ENCODE results near the gene CDS2. TPM values are rescaled to one million over a fixed set of nuclear protein-coding genes. Genes with fewer than 3 reads are reported as not detected.

Gene CDS2
- total and polyA plus RNA-seq, 8 donors: 2.1 to 88.1 (median 14.7) TPM

DNA sequence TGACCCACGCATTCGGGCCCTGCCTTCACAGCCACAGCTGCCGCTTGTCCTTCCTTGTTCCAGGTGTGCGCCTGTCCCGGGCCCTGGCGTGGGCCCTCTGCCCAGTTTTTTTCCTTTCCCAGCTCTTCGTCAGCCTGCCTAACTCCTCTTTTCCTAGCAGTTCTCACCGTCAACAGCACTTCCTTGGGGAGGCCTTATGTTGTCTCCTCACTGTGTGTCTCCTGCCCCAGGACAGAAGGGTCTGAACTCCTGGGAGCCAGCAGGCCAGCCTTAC, 71.8 kb downstream of the CDS2 start:
- intact Hi-C loops (cut with DNase I; ENCODE audit: low total_unique reads): no loop called here
- no peaks in the 10 kb centered on the region for H3K9me3 ChIP-seq
- H3K27ac ChIP-seq: no peak overlapping the region
- TF ChIP-seq, protein P1, sequence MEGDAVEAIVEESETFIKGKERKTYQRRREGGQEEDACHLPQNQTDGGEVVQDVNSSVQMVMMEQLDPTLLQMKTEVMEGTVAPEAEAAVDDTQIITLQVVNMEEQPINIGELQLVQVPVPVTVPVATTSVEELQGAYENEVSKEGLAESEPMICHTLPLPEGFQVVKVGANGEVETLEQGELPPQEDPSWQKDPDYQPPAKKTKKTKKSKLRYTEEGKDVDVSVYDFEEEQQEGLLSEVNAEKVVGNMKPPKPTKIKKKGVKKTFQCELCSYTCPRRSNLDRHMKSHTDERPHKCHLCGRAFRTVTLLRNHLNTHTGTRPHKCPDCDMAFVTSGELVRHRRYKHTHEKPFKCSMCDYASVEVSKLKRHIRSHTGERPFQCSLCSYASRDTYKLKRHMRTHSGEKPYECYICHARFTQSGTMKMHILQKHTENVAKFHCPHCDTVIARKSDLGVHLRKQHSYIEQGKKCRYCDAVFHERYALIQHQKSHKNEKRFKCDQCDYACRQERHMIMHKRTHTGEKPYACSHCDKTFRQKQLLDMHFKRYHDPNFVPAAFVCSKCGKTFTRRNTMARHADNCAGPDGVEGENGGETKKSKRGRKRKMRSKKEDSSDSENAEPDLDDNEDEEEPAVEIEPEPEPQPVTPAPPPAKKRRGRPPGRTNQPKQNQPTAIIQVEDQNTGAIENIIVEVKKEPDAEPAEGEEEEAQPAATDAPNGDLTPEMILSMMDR (IDR thresholded peaks at IDR 0.05): no peak
- TF ChIP-seq POLR2A (IDR thresholded peaks at IDR 0.05): no peak
- no peak for TF ChIP-seq EP300 (IDR thresholded peaks at IDR 0.05)
- no peak for TF ChIP-seq POLR2AphosphoS5 (IDR thresholded peaks at IDR 0.05)
- H3K36me3 ChIP-seq: peaks cover 0 to 56% (median 48%) of the 10 kb centered on the region in 4 donors
- H3K27me3 ChIP-seq: no peaks in the 10 kb centered on the region
- 90 to 95% (median 92%) methylated on average over 8 of the region's 8 CpGs for WGBS, 5 donors
- no peak for DNase-seq
- H3K4me3 ChIP-seq: no peak overlapping the region
- peaks cover 0 to 5% (median 4%) of the 10 kb centered on the region in 4 donors for H3K4me1 ChIP-seq

DNA sequence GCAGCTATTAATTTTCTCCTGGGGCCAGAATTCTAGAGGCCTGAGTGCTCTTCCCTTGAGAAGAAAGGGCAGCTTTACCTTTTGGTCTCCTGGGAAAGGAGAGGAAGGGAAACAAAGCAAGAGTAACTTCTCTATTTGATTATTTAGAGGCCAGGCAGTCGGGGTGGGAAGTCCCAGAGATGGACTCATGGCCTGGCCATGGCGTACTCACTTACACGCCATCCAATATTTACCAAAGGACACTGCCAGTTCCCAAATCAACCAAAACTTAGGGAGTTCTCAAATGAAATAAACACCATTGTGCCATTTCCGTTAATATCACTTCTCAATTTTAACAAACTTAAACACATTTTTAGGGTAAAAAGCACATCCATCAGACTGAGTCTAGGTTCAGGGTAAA, 76.6 kb downstream of the CDS2 start:
- no peak for DNase-seq
- no peaks in the 10 kb centered on the region for H3K9me3 ChIP-seq
- no peak for TF ChIP-seq EP300 (IDR thresholded peaks at IDR 0.05)
- TF ChIP-seq, protein P1 (IDR thresholded peaks at IDR 0.05): no peak
- no peak overlapping the region for H3K27ac ChIP-seq
- no peaks in the 10 kb centered on the region for H3K27me3 ChIP-seq
- intact Hi-C loops (cut with DNase I; ENCODE audit: low total_unique reads): no loop called here
- peaks cover 4 to 8% (median 4%) of the 10 kb centered on the region in 4 donors for H3K4me1 ChIP-seq
- 79 to 83% (median 81%) methylated on average over 4 of the region's 4 CpGs for WGBS, 5 donors
- no peak overlapping the region for H3K4me3 ChIP-seq
- H3K36me3 ChIP-seq: peaks cover 0 to 9% (median 8%) of the 10 kb centered on the region in 4 donors

DNA sequence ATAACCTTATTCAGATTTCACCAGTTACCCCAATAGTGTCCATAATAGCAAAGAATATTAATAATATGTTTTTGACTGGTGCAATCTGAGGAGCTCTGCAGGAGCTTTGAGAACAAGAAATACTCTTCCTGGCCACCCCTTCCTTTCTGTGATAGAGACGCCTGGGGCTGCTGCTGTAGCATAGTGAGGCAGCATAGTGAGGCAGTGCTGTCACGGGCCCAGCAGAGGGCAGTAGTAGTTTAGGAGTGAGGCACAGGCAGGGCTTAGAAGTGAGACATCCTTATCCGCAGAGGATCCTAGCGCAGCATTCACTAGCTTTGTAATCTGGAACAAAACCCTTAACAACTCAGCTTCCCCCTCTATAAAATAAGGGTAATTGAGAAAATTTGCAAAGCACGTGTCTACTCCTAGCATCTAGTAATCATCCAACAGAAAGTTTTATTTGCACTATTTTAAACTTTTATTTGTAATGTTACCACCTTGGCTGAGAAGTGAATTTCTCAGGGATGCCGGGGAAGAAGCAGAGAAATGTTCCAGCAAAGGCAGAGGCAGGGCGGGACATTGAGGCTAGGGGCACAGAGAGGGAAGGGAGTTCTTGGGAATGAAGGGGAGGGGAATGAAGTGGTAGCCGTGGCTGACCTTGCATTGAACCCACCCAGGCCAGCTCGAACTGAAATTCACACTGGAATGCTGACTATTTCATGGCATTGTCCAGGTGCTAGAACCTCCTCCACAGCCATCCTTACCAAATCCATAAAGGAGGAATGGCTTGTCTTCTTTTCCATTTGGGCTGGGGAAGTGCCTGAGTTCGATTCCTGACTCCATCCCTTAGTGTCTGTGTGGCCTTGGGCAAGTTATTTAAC, 78.8 kb downstream of the CDS2 start:
- WGBS, 5 donors: 27 to 35% (median 31%) methylated on average over 10 of the region's 10 CpGs
- TF ChIP-seq POLR2AphosphoS5 (IDR thresholded peaks at IDR 0.05) (no peak), POLR2A (IDR thresholded peaks at IDR 0.05) (no peak), EP300 (IDR thresholded peaks at IDR 0.05) (no peak)
- TF ChIP-seq, protein P1 (IDR thresholded peaks at IDR 0.05): peak in 5 of 7 experiments; percentile 45 to 80 (median 66)
- no peak overlapping the region for H3K27ac ChIP-seq
- H3K27me3 ChIP-seq: no peaks in the 10 kb centered on the region
- H3K9me3 ChIP-seq: no peaks in the 10 kb centered on the region
- intact Hi-C loops (cut with DNase I; ENCODE audit: low total_unique reads): no loop called here
- DNase-seq: peak; percentile 71 to 89
- peaks cover 4 to 8% (median 4%) of the 10 kb centered on the region in 4 donors for H3K4me1 ChIP-seq
- H3K4me3 ChIP-seq: no peak overlapping the region
- H3K36me3 ChIP-seq: peaks cover 0 to 5% (median 0%) of the 10 kb centered on the region in 4 donors

DNA sequence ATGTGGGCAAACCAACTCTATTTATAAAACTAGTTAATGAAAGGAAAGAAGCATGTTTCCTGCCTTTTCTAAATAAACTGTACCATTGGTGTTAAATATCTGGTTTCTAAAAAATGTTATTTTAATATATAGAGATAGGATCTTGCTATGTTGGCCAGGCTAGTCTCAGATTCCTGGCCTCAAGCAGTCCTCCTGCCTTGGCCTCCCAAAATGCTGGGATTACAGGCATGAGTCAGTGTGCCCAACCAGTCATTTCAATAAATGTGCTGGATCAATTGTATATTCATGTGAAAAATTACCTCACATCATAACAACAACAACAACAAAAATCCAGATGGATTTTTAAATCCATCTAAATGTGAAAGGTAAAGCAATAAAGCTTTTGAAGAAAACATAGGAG, 80.3 kb downstream of the CDS2 start:
- no peak for DNase-seq
- intact Hi-C loops (cut with DNase I; ENCODE audit: low total_unique reads): no loop called here
- no peak for TF ChIP-seq POLR2AphosphoS5 (IDR thresholded peaks at IDR 0.05)
- TF ChIP-seq POLR2A (IDR thresholded peaks at IDR 0.05): no peak
- TF ChIP-seq, protein P1 (IDR thresholded peaks at IDR 0.05): no peak
- TF ChIP-seq EP300 (IDR thresholded peaks at IDR 0.05): no peak
- Histone ChIP-seq H3K36me3 (peaks cover 0 to 9% (median 5%) of the 10 kb centered on the region in 4 donors), H3K9me3 (no peaks in the 10 kb centered on the region), H3K27me3 (no peaks in the 10 kb centered on the region), H3K4me1 (peaks cover 3 to 8% (median 4%) of the 10 kb centered on the region in 4 donors), H3K27ac (no peak overlapping the region), H3K4me3 (no peak overlapping the region)

Measured in stomach (tissue), 9 donors.